Measurements from ENCODE around the gene EGF.

Gene EGF

DNA sequence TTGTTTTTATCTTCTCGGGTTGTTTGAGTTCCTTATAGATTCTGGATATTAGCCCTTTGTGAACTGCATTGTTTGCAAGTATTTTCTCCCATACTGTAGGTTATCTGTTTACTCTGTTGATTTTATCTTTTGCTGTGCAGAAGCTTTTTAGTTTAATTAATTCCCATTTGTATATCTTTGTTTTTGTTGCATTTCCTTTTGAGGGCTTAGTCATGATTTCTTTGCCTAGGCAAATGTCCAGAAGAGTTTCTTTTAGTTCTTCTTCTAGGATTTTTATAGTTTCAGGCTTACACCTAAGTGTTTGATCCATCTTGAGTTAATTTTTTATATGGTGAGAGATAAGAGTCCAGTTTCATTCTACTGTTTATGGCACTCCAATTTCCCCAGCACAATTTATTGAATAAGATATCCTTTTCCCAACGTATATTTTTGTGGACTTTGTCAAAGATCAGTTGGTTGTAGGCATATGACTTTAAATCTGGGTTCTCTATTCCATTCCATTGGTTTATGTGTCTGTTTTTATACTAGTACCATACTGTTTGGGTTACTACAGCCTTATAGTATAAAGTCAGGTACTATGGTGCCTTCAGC, 54.3 kb downstream of the EGF start:
- DNase-seq, result no peak

GRCh38 chr4:109967798-109968520, 55.3 kb downstream of the EGF start:
- DNase-seq, result no peak

DNA sequence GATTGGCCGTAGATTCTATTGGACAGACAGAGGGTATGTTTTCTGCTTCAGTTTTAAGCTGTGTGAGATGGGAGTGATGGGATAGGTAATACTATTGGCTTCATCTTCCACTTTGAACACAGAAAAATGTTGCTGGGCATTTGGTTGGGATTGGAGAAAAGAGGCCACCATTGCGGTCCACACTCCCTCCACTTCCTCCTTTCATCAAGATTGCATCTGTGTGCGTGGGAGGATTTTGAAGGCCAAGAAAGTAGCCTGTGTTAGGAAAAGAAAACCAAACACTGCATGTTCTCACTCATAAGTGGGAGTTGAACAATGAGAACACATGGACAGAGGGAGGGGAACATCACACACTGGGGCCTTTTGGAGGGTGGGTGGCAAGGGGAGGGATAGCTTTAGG, 56.4 kb downstream of the EGF start:
- no peak for DNase-seq

GRCh38 chr4:109969919-109970318, 57.2 kb downstream of the EGF start:
- no peak for DNase-seq

DNA sequence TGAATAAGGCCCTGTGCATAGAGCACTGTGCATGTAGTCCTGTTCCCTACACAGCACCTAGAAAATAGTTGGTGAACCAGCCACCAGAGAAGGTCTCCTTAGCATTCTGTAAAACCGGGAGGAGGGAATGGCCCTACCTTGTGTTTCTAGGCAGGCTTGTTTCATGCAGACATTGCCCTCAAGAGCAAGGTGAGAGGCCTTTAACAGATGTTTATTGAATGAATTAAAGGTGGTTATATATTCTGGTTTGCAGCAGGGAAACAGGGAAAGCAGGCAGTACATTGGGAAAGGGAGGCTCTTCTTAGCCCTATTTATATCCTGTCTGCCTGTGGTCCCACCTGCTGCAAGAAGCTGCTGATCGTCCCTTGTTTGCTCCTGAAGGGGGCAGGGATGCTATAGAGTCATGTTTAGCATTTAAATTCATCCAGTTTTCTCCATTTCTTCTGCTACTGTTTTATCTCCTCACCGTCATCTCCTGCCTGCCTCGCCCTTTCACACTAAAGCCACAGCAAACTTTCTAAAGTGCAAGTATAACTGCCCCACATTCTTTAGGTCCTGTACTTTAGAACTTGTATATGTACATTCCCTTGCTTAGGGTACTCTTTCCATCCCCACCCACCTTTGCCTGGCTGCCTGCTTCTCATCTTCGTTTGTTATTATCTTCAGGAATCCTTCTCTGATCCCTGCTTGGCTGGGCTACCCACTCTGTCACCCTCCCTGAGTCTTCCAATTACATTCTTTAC, 60.3 kb downstream of the EGF start:
- DNase-seq, result no peak

GRCh38 chr4:109973529-109973905, 60.8 kb downstream of the EGF start:
- no peak for DNase-seq

GRCh38 chr4:109976189-109976588, 63.5 kb downstream of the EGF start:
- no peak for DNase-seq

GRCh38 chr4:109977854-109978501, 65.3 kb downstream of the EGF start:
- no peak for DNase-seq

GRCh38 chr4:109978704-109979454, 66.2 kb downstream of the EGF start:
- DNase-seq, result no peak

- DNase-seq, result no peak
Measured at GRCh38 chr4:109979920-109980717, 67.4 kb downstream of the EGF start.

- DNase-seq, result no peak
Measured at GRCh38 chr4:109981936-109982335, 69.3 kb downstream of the EGF start.

- no peak for DNase-seq
Measured at GRCh38 chr4:109982521-109982920, 69.8 kb downstream of the EGF start.

DNA sequence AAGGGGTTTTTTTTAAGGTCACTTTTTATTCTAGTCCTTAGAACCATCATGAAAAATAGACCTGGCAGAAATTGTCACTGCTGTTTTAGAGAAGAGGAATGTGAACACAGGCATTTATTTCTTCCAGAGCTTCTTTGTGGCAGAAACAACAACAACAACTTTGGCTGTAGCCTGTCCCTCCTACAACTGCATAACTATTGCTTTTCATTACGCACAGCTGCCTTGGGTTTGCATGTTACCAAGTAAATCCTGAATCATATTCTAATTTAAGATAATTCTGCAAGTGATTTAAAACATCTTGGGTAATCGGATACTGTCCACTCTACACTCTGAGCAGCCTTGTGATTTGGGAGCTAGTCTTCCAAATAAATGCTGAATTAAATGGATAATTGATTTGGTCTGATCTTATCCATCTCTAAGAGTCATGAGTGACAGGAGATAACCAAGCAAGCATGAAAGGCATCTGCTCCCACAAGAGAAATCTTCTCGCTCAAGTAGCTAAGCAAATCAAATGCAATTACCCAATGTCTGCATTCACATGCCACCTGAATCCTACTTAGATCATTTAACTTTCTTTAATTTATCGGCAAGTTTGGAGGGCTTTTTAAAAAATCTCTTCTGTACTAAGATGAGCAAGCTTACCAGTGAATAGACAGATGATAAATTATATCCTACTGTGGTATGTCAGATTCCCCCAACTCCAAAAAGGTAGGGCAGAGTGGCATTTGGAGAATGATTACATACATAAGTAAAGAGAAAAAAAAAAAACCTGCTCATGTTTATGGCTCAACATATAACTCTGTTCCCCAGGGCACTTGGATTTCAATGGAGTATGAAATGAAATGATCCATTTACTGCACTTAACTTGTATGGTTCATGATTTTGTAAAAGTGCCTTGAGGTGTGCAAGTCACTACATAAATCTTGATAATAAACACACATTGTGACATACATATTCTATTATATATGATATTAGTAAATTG, 73.6 kb downstream of the EGF start:
- no peak for DNase-seq

DNA sequence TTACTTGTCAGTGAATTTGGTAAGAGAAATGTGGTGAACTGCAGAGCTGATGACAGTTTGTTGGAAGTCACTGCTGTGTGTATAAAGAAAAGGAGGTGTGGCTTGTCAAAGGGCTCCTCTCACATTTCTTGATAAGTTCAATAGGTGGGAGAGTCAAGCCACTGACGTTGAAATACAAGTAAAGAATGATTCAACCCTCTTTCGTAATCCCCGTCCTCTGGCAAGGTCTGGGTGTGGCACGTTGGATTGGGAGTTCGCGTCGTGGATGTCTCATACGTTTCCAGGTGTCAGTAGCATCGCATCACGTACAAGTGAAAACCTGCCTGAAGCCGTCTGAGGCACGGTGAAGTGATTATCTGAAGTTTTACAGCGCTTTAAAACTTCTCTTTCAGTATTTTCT, 76.4 kb downstream of the EGF start:
- DNase-seq, result no peak

DNA sequence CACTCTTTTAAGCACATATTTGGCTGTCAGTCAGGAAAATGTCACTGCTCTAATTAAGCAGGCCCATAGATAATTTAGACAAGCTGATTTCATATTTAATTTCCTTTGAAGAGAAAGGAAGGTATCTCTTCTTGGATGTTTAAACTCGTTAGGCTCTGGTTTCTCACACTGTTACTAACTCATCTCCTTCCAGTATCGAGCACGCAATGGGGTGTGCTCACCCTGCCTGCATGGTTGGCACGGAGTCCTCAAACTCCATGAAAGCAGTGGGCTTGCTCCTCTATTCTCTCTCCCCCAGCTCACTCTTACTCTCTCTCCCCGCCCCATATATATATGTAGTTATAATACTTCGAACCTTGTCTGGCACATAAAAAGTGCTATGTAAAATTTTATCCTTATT, 76.9 kb downstream of the EGF start:
- no peak for DNase-seq

GRCh38 chr4:109990261-109991257, 77.9 kb downstream of the EGF start:
- DNase-seq, result no peak

GRCh38 chr4:109993116-109993515, 80.4 kb downstream of the EGF start:
- no peak for DNase-seq

DNA sequence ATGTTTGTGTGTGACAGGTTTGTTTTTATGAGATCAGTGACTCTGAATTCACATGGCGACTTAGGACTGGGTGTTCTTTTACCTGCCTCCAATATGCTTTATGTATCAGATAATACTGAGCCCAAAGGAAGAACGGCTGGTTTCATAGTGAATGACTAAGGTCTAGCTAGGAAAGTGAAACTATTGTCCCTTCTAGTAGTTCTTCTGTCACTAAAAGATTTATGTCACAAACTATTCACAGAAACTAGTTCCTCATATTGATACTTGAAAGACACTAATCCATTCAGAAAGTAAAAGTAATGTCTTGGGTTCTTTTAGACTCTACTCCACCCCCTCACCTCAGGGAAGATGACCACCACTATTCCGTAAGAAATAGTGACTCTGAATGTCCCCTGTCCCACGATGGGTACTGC, 81.7 kb downstream of the EGF start:
- no peak for DNase-seq

DNA sequence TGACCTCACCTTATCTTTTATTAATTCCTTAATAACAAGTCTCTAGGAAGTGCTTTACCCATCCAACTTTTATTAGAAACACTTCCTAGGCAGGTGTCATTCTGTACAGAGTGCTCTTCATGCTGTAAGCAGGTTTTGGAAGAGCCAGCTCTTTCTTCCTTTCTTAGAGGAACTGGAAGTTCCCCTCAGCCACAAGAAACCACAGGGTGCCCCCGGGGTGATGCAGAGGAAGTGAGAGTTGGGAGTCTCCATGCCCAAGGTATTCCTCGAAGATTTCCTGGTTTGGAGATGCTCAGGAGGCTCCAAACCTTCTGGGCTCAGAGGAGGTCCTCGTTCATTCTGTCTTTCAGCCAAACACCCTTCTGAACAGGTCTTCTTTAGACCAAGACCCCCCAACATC, 83.8 kb downstream of the EGF start:
- DNase-seq, result no peak
